HCT116 (cell line): Measurements from ENCODE around the gene ZAR1L. TPM values are rescaled to one million over a fixed set of nuclear protein-coding genes. Genes with fewer than 3 reads are reported as not detected.

Experiments used
- ATAC-seq: fragments of 200-7000 bp; cut with Tn5 transposase; 2 replicates; pipeline ENCODE4 v1.9.1; 2020; ENCODE audit warnings: mild to moderate bottlenecking, moderate library complexity
- BruUV-seq: library from RNA; stranded (reverse); fragments of 400-500 nt; replicated peaks from 2 replicates; lab custom pipeline; 2021; lab: Mats Ljungman, UMichigan
- CTCF ChIA-PET: fragments of 300-600 bp; sonication (Branson Sonifier 250); formaldehyde crosslinking; loops from one replicate; lab custom pipeline; 2021; ENCODE audit warnings: antibody characterized with exemption; lab: Charles Lee
- POLR2A ChIA-PET: fragments of 300-600, 350-600 bp; sonication (Branson Sonifier 250); formaldehyde crosslinking; loops from one replicate; lab custom pipeline; 2021; ENCODE audit warnings: antibody characterized with exemption; lab: Charles Lee
- RAD21 ChIA-PET, 2 experiments: fragments of 300-600 bp; sonication (Branson Sonifier 250); formaldehyde crosslinking; loops; one replicate each; lab custom pipeline; 2023; ENCODE audit warnings: low total read pairs in 2 of 2; ENCODE audit not compliant: uncharacterized antibody in 2 of 2, unreplicated experiment in 2 of 2, low non-redundant PET in 1 of 2; lab: Charles Lee
- DNase-seq: peaks from one replicate; pipeline ENCODE4 v3.0.0-alpha.2; 2010; ENCODE audit warnings: low read depth, low spot score
- H2AFZ ChIP-seq: fragments of 200-600 bp; shearing (Covaris generic), sonication (generic); 2 replicates; pipeline ENCODE4 v1.6.1; 2017; ENCODE audit warnings: low read depth, mixed run types, mixed read lengths, antibody characterized with exemption, low read length; ENCODE audit not compliant: poor library complexity, severe bottlenecking
- H3K27ac ChIP-seq: 2 replicates; pipeline ENCODE4 v1.5.1; 2012; ENCODE audit warnings: low read depth, low read length
- H3K27me3 ChIP-seq: fragments of 200-600 bp; sonication (generic); 2 replicates; pipeline ENCODE4 v1.6.1; 2016; ENCODE audit warnings: mixed run types, low read length, mixed read lengths; ENCODE audit not compliant: insufficient read depth
- H3K36me3 ChIP-seq, 2 experiments: fragments of 200-500 bp in 1 of 2; fragments of 200-600 bp in 1 of 2; sonication (Bioruptor generic) in 1 of 2; sonication (generic) in 1 of 2; 2 replicates each; pipeline versions ENCODE4 v1.5.1 to v1.6.1; 2014 to 2016; ENCODE audit warnings: low read length in 2 of 2, inconsistent platforms in 1 of 2, mixed read lengths in 1 of 2, mixed run types in 1 of 2; ENCODE audit not compliant: insufficient read depth in 2 of 2, control insufficient read depth in 1 of 2
- H3K4me1 ChIP-seq, 2 experiments: fragments of 200-600 bp in 1 of 2; sonication (generic) in 1 of 2; 2 replicates each; pipeline versions ENCODE4 v1.5.1 to v1.6.1; 2012 to 2017; ENCODE audit warnings: low read length in 2 of 2, inconsistent platforms in 1 of 2, mild to moderate bottlenecking in 1 of 2, mixed read lengths in 1 of 2, mixed run types in 1 of 2, moderate library complexity in 1 of 2; ENCODE audit not compliant: insufficient read depth in 2 of 2, control insufficient read depth in 1 of 2
- H3K4me2 ChIP-seq: fragments of 200-600 bp; sonication (generic); 2 replicates; pipeline ENCODE4 v1.6.1; 2017; ENCODE audit warnings: mixed run types, low read length, mixed read lengths
- H3K4me3 ChIP-seq, 2 experiments: fragments of 200-600 bp in 1 of 2; sonication (generic) in 1 of 2; replicated peaks in 1 of 2; 2 replicates each; pipeline ENCODE4 v1.5.1; 2011 to 2016; ENCODE audit warnings: low read length in 2 of 2, control low read depth in 1 of 2, low read depth in 1 of 2, mild to moderate bottlenecking in 1 of 2, mixed read lengths in 1 of 2, mixed run types in 1 of 2
- H3K79me2 ChIP-seq: fragments of 200-600 bp; sonication (generic); 2 replicates; pipeline ENCODE4 v1.6.1; 2017; ENCODE audit warnings: mild to moderate bottlenecking, mixed run types, low read length, moderate library complexity, mixed read lengths; ENCODE audit not compliant: insufficient read depth
- H3K9ac ChIP-seq: fragments of 200-600 bp; sonication (generic); 2 replicates; pipeline ENCODE4 v1.6.1; 2016; ENCODE audit warnings: low read length, mixed read lengths
- H3K9me2 ChIP-seq: fragments of 200-600 bp; sonication (generic), shearing (Covaris generic); 2 replicates; pipeline ENCODE4 v1.6.1; 2017; ENCODE audit warnings: mixed run types, mild to moderate bottlenecking, moderate library complexity; ENCODE audit not compliant: insufficient read depth
- H3K9me3 ChIP-seq, 2 experiments: fragments of 200-500 bp in 1 of 2; fragments of 200-600 bp in 1 of 2; sonication (Bioruptor generic) in 1 of 2; sonication (generic) in 1 of 2; 2 replicates each; pipeline ENCODE4 v1.6.1; 2014 to 2017; ENCODE audit warnings: low read length in 2 of 2, mixed read lengths in 2 of 2, inconsistent platforms in 1 of 2, low read depth in 1 of 2, mild to moderate bottlenecking in 1 of 2, mixed run types in 1 of 2, moderate library complexity in 1 of 2; ENCODE audit not compliant: control insufficient read depth in 1 of 2, insufficient read depth in 1 of 2
- H4K20me1 ChIP-seq: fragments of 200-600 bp; sonication (generic), shearing (Covaris generic); 2 replicates; pipeline ENCODE4 v1.6.1; 2017; ENCODE audit warnings: mixed run types, mild to moderate bottlenecking, moderate library complexity; ENCODE audit not compliant: insufficient read depth
- CEBPB ChIP-seq: IDR thresholded peaks from 2 replicates; pipeline ENCODE4 v1.6.1; 2012; ENCODE audit warnings: low read depth
- EGR1 ChIP-seq: IDR thresholded peaks from 2 replicates; pipeline ENCODE4 v1.6.1; 2012; ENCODE audit warnings: low read depth
- ELF1 ChIP-seq: IDR thresholded peaks from 2 replicates; pipeline ENCODE4 v1.6.1; 2012; ENCODE audit warnings: low read depth, borderline replicate concordance
- EZH2 ChIP-seq: fragments of 200-600 bp; sonication (generic); IDR thresholded peaks from 2 replicates; pipeline ENCODE4 v1.6.1; 2017; ENCODE audit warnings: antibody characterized with exemption, mixed run types
- FOSL1 ChIP-seq: IDR thresholded peaks from 2 replicates; pipeline ENCODE4 v1.6.1; 2012; ENCODE audit warnings: low read depth
- RAD21 ChIP-seq: IDR thresholded peaks from 2 replicates; pipeline ENCODE4 v1.6.1; 2012; ENCODE audit warnings: low read depth, mild to moderate bottlenecking
- SIN3A ChIP-seq: IDR thresholded peaks from 2 replicates; pipeline ENCODE4 v1.6.1; 2012; ENCODE audit warnings: low read depth
- SP1 ChIP-seq: IDR thresholded peaks from 2 replicates; pipeline ENCODE4 v1.6.1; 2012; ENCODE audit warnings: low read depth
- SRF ChIP-seq: IDR thresholded peaks from 2 replicates; pipeline ENCODE4 v1.6.1; 2012; ENCODE audit warnings: low read depth
- ZFX ChIP-seq: fragments of 450-650 bp; IDR thresholded peaks from 2 replicates; pipeline ENCODE4 v1.6.1; 2017
- intact Hi-C: fragments of 100-400 bp; cut with micrococcal nuclease; formaldehyde crosslinking; loops from 2 replicates; pipeline ENCODE4 v1.10.0; 2022
- total RNA-seq: library from RNA; stranded (reverse); gene quantifications from one replicate; pipeline ENCODE4 v1.2.1, GENCODE V29; 2021; ENCODE audit not compliant: unreplicated experiment
- TF ChIP-seq, protein P1 (sequence below): IDR thresholded peaks from 2 replicates; pipeline ENCODE4 v1.6.1; 2012; ENCODE audit warnings: low read depth
- TF ChIP-seq, protein P2 (sequence below): IDR thresholded peaks from 2 replicates; pipeline ENCODE4 v1.6.1; 2011; ENCODE audit warnings: mild to moderate bottlenecking, low read length, moderate library complexity; ENCODE audit not compliant: insufficient replicate concordance; ENCODE audit errors: extremely low read depth
- TF ChIP-seq, protein P3 (sequence below): IDR thresholded peaks from 2 replicates; pipeline ENCODE4 v1.6.1; 2012
- TF ChIP-seq, protein P4 (sequence below): IDR thresholded peaks from 2 replicates; pipeline ENCODE4 v1.6.1; 2012

Gene ZAR1L
- total RNA-seq, 1 experiment from 2014 or later: 0.15 TPM

DNA sequence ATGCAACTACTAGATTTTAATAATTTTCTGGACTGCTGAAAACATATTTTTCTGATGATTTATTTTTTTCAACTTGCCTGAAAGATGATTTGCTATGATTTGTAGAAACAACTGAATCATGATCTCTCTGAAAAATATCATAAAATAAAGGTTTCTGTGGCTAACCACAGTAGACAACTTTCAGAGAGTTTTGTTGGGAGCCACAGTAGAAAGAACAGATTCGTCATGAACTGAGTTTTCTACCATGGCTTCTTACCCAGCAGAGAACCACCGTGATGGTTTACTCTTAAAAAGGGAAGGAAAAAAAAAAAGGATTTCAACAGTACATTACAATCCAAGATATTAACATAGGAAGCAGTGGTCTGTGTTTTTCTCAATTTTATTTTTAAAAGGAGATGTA lies 18.0 kb downstream of the ZAR1L start:
- ChIA-PET RAD21 (no interaction called here), CTCF (no interaction called here), POLR2A (no interaction called here)
- ATAC-seq (no peak), DNase-seq (no peak)
- H2AFZ ChIP-seq: no peak overlapping the region
- no peaks in the 10 kb centered on the region for H3K36me3 ChIP-seq
- no peaks in the 10 kb centered on the region for H3K79me2 ChIP-seq
- no TSS peak for BruUV-seq
- intact Hi-C loops: no loop called here
- no peak overlapping the region for H3K4me2 ChIP-seq
- no peak overlapping the region for H3K9ac ChIP-seq
- TF ChIP-seq CEBPB (no peak), ELF1 (no peak), ZFX (no peak), FOSL1 (no peak), RAD21 (no peak)
- no peaks in the 10 kb centered on the region for H3K9me2 ChIP-seq
- no peak overlapping the region for H3K4me3 ChIP-seq
- H3K27me3 ChIP-seq: peaks cover 58% of the 10 kb centered on the region
- no peaks in the 10 kb centered on the region for H3K9me3 ChIP-seq
- H4K20me1 ChIP-seq: no peaks in the 10 kb centered on the region
- no peaks in the 10 kb centered on the region for H3K4me1 ChIP-seq
- H3K27ac ChIP-seq: no peak overlapping the region

DNA sequence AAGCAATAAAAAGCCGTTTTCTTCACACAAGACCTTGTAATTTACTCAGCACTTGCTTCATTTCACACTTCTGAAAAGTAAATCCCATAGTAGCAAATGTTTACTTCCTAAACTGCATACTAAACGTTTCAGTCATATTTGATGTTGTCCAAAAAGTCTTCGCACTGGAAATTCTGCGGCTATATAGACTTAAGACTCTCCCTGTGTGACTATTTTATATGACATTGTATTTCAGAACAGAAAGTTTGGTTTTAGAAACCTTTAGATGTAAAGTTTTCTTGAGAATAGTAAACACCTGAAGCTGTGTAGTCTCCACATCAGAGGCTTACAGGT lies 29.6 kb downstream of the ZAR1L start:
- Histone ChIP-seq H3K27ac (no peak overlapping the region), H3K4me1 (peaks cover 13 to 14% of the 10 kb centered on the region in 2 experiments), H4K20me1 (no peaks in the 10 kb centered on the region), H3K9ac (no peak overlapping the region), H3K4me2 (peak overlapping the region; percentile 55), H2AFZ (peak overlapping the region; percentile 82), H3K9me2 (no peaks in the 10 kb centered on the region), H3K36me3 (no peaks in the 10 kb centered on the region), H3K4me3 (0 out of 4 replicates have a peak overlapping the region, but pooled peaks of 1 of the 2 experiments have one; percentile 14), H3K9me3 (no peaks in the 10 kb centered on the region), H3K79me2 (no peaks in the 10 kb centered on the region), H3K27me3 (no peaks in the 10 kb centered on the region)
- RAD21 ChIA-PET: no interaction called here
- ATAC-seq (no peak), DNase-seq (no peak)
- no TSS peak for BruUV-seq
- intact Hi-C loops: no loop called here
- POLR2A ChIA-PET: no interaction called here
- CTCF ChIA-PET: interaction anchor here (1.9 kb wide), 1 partner anchor 18 kb away, joined by 7 read pairs; no protein-coding TSS in a partner anchor
- TF ChIP-seq CEBPB (no peak), ELF1 (no peak), EGR1 (no peak), RAD21 (no peak), ZFX (no peak), EZH2 (no peak), FOSL1 (no peak), SRF (no peak), SIN3A (no peak), SP1 (no peak)
- TF ChIP-seq, protein P1, sequence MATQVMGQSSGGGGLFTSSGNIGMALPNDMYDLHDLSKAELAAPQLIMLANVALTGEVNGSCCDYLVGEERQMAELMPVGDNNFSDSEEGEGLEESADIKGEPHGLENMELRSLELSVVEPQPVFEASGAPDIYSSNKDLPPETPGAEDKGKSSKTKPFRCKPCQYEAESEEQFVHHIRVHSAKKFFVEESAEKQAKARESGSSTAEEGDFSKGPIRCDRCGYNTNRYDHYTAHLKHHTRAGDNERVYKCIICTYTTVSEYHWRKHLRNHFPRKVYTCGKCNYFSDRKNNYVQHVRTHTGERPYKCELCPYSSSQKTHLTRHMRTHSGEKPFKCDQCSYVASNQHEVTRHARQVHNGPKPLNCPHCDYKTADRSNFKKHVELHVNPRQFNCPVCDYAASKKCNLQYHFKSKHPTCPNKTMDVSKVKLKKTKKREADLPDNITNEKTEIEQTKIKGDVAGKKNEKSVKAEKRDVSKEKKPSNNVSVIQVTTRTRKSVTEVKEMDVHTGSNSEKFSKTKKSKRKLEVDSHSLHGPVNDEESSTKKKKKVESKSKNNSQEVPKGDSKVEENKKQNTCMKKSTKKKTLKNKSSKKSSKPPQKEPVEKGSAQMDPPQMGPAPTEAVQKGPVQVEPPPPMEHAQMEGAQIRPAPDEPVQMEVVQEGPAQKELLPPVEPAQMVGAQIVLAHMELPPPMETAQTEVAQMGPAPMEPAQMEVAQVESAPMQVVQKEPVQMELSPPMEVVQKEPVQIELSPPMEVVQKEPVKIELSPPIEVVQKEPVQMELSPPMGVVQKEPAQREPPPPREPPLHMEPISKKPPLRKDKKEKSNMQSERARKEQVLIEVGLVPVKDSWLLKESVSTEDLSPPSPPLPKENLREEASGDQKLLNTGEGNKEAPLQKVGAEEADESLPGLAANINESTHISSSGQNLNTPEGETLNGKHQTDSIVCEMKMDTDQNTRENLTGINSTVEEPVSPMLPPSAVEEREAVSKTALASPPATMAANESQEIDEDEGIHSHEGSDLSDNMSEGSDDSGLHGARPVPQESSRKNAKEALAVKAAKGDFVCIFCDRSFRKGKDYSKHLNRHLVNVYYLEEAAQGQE: no peak
- TF ChIP-seq, protein P2, sequence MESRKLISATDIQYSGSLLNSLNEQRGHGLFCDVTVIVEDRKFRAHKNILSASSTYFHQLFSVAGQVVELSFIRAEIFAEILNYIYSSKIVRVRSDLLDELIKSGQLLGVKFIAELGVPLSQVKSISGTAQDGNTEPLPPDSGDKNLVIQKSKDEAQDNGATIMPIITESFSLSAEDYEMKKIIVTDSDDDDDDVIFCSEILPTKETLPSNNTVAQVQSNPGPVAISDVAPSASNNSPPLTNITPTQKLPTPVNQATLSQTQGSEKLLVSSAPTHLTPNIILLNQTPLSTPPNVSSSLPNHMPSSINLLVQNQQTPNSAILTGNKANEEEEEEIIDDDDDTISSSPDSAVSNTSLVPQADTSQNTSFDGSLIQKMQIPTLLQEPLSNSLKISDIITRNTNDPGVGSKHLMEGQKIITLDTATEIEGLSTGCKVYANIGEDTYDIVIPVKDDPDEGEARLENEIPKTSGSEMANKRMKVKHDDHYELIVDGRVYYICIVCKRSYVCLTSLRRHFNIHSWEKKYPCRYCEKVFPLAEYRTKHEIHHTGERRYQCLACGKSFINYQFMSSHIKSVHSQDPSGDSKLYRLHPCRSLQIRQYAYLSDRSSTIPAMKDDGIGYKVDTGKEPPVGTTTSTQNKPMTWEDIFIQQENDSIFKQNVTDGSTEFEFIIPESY: no peak
- TF ChIP-seq, protein P3, sequence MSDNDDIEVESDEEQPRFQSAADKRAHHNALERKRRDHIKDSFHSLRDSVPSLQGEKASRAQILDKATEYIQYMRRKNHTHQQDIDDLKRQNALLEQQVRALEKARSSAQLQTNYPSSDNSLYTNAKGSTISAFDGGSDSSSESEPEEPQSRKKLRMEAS: no peak
- TF ChIP-seq, protein P4, sequence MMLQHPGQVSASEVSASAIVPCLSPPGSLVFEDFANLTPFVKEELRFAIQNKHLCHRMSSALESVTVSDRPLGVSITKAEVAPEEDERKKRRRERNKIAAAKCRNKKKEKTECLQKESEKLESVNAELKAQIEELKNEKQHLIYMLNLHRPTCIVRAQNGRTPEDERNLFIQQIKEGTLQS: no peak
